GM19463 (cell line): Measurements from ENCODE around the gene TMEM181.
"Not testable (repeated sequence)": the region's sequence is repeated elsewhere in the genome, so short reads cannot be mapped to it uniquely, and the experiment has no call there.

ENCODE experiments used
- ATAC-seq: cut with Tn5 transposase; IDR thresholded peaks from one replicate; pipeline ENCODE4 v1.9.1; 2021; ENCODE audit warnings: mild to moderate bottlenecking, moderate library complexity; ENCODE audit not compliant: unreplicated experiment

Gene TMEM181

GRCh38 chr6:158635427-158636073, 75.7 kb downstream of the TMEM181 start:
- no peak for ATAC-seq

GRCh38 chr6:158636778-158637177, 76.9 kb downstream of the TMEM181 start:
- no peak for ATAC-seq

- no peak for ATAC-seq
Measured at GRCh38 chr6:158638324-158638854, 78.5 kb downstream of the TMEM181 start.

GRCh38 chr6:158639056-158639455, 79.2 kb downstream of the TMEM181 start:
- no peak for ATAC-seq

- no peak for ATAC-seq
Measured at GRCh38 chr6:158640519-158640918, 80.6 kb downstream of the TMEM181 start.

- no peak for ATAC-seq
Measured at GRCh38 chr6:158642097-158642601, 82.3 kb downstream of the TMEM181 start.

- ATAC-seq = no peak
Measured at GRCh38 chr6:158643836-158644230, 83.9 kb downstream of the TMEM181 start.

GRCh38 chr6:158644231-158645063, 84.6 kb downstream of the TMEM181 start, which contains the start of gene DYNLT1:
Gene DYNLT1 (minus strand): TSS chr6:158644743. CDS start chr6:158644708, 35 bp downstream.
- ATAC-seq = peak; percentile 54

- ATAC-seq = no peak
Measured at GRCh38 chr6:158645064-158646022, 85.5 kb downstream of the TMEM181 start.

- no peak for ATAC-seq
Measured at GRCh38 chr6:158646023-158646910, 86.4 kb downstream of the TMEM181 start.

- ATAC-seq = no peak
Measured at GRCh38 chr6:158647501-158647900, 87.6 kb downstream of the TMEM181 start.

GRCh38 chr6:158648682-158649131, 88.8 kb downstream of the TMEM181 start:
- peak; percentile 22 for ATAC-seq

- peak; percentile 43 for ATAC-seq
Measured at GRCh38 chr6:158649289-158650143, 89.6 kb downstream of the TMEM181 start, which contains the start of gene SYTL3. Gene SYTL3 (plus strand): TSS chr6:158650054. CDS start chr6:158663269, 13,215 bp downstream.

- ATAC-seq = not testable (repeated sequence)
Measured at GRCh38 chr6:158651981-158652737, 92.3 kb downstream of the TMEM181 start.

- ATAC-seq = peak; percentile 37
Measured at GRCh38 chr6:158653577-158654354, 93.9 kb downstream of the TMEM181 start.

GRCh38 chr6:158654498-158654897, 94.6 kb downstream of the TMEM181 start:
- no peak for ATAC-seq

- ATAC-seq = no peak
Measured at GRCh38 chr6:158654960-158655489, 95.1 kb downstream of the TMEM181 start.
